M059J (cell line): ENCODE data around the gene OR51E1. TPM values are rescaled to one million over a fixed set of nuclear protein-coding genes. Genes with fewer than 3 reads are reported as not detected.

Experiments used
- DNase-seq: peaks from one replicate; pipeline ENCODE4 v3.0.0-alpha.2; 2012; ENCODE audit warnings: low read depth
- total RNA-seq: library from RNA; depleted of rRNA; stranded (reverse); fragments of >200 nt; shearing (Covaris generic); gene quantifications from 2 replicates; pipeline ENCODE4 v1.2.3, GENCODE V29; 2014

Gene OR51E1
- total RNA-seq, 1 experiment from 2014 or later, result not detected

DNA sequence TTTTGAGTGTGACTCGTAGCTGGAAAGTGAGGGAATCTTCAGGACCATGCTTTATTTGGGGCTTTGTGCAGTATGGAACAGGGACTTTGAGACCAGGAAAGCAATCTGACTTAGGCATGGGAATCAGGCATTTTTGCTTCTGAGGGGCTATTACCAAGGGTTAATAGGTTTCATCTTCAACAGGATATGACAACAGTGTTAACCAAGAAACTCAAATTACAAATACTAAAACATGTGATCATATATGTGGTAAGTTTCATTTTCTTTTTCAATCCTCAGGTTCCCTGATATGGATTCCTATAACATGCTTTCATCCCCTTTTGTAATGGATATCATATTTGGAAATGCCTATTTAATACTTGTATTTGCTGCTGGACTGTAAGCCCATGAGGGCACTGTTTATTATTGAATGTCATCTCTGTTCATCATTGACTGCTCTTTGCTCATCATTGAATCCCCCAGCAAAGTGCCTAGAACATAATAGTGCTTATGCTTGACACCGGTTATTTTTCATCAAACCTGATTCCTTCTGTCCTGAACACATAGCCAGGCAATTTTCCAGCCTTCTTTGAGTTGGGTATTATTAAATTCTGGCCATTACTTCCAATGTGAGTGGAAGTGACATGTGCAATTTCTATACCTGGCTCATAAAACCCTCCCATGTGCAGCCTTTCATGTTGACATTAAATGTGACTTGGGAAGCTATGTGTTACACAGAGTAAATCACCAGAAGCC is 11.0 kb downstream of the OR51E1 start:
- no peak for DNase-seq

DNA sequence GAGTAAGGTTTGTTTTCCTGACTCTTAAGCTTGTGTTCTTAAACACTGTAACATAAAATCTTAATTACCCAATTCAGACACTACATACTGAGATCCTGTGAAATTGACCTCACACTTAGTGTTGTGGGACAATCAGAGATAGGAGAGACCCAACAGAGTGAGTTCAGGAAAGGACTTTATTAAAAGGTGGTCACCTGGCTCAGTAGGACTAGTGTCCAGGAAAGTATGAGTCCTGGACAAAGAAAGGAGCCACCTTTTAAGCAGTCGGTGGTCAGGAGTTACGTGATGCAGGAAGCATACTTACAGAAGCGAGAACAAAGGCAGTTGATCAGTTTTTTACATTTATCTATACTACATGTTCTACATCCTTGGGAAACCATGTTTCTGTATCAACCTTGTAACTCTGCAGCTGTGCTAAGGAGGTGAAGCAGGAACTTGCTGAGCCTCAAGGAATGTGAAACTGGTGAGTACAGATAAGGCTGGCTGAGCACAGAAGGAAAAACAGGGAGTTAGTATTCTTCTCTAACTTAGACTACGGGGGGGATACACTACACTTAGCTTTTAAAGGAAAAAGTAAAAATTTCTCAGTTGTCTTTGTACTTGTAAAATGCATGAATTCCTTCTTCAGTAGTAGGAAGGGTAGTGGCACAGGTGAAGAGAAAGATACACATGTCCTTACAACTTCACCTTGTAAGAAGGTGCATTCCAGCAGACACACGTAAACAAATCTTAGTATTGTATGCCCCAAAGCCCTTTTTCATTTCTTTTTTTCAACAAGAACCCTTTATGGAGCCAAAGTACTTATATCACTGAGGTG is 15.1 kb downstream of the OR51E1 start:
- DNase-seq, result no peak

DNA sequence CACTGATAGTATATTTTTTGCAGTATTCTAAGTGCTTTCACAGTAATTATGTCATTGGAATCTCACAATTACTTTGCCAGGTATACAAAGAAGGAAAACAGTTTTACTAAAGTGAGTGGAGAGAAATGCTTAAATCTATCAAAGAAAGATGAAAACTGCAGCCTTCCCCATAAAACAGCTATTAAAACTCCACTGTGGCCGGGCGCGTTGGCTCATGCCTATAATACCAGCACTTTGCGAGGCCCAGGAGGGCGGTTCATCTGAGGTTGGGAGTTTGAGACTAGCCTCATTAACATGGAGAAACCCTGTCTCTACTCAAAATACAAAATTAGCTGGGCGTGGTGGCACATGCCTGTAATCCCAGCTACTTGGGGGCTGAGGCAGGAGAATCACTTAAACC is 19.1 kb downstream of the OR51E1 start:
- no peak for DNase-seq

DNA sequence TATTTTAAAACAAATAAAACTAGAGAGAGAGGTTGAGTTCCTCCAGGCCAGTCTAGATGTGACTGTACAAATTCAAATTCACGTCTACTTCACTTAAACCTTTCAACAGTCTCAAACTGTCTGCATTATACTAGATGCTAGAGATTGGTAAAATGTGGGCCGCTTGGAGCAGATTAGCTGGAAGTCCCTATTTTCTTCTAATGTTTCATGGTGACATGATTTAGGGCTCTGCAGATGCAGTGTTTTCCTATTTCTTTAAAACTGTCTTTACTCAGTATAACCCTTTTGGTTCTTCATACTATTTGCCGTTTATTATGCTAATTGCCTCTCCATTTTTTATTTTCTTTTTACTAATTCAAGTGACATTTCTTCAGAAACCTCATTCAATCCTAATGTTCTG is 20.4 kb downstream of the OR51E1 start:
- no peak for DNase-seq

DNA sequence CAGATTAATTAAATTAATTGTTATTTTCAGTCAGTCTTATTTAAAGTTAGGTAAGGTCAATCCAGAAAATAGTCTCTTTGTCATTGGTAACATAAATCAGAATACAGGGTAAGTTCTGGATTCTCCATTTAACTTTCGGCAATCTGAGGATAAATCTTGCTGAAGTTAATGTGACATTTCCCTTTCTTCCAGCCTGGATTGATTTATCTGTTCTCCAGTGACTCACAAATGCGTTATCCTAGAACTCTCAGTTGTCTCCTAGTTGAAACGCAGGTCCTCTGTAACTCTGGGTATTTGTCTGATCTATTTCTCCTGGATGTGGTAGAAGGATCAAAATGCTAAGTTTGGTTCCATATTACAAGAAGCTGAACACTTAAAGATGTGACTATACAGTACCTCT is 21.0 kb downstream of the OR51E1 start:
- DNase-seq, result no peak

DNA sequence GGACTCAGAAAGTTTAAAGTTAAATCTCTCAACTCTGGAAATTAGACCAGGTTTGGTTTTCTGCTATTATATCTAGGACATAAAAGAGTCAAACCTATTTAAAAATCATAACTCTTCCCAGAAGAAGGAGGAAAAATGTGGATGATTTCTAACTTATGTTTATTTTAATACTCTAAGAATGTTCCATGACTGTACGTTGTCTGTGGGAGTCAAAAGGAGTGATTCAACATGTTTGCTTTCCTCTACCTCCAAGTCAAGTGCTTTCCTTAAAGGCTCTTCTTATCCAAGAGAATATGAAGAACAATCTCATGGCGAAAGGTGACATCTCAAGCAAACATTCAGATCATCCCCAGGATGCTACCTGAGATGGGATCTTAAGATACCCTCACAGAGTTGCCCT is 21.6 kb downstream of the OR51E1 start:
- DNase-seq, result no peak

DNA sequence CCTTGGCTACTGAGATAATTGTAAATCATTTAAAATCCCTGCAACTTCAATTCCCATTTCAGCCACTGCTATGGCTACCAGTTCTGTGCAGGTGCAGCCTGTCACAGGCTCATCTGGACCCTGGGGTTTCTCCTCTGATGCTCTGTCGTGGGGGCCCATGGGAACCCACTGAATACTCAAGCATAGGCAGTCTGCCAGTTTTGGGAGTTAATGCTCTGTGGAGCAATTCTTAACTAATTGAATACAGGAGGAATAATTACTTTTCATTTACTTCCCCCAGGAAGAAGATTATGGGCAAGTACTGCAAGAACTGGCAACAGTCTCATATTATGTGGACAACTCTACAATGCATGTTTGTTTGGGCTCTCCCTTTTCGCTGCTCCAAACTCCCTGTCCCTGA is 28.0 kb downstream of the OR51E1 start:
- DNase-seq, result no peak

DNA sequence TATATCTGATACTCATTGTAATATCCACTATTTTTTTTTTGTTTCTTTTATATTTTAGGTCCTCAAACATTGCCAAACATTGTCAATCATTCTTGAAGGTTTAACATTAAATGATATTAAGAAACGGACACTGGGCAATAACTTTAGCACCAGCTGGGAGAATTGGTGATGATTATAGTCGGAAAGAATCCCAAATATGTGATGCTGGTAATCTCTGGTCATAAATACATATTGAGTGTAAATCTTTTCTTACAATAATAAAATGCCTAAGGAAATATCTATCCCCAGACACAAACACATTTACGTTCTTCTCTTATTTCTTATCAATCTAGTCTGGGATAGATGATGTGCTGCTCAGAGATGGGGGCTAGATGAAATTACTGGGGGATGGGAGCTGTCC is 28.7 kb downstream of the OR51E1 start:
- peak; percentile 13 for DNase-seq

DNA sequence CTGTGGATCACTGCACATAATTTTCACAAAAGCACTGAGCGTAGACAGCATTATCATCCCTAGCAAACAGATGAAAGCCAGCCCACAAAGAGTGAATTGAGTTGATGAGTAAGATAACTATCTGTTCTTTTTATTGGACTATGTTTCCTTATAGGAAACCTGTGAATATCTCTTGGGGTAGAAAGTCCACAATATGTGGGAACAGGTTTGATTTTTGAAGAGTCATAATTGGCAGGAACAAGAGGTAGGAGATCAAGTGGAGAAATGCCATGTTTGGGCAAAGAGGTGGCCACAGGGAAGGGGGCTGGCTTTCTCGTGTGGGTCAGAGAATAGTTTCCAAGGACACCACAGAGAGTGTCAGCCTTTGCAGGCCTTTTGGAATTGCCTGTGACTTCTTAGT is 30.0 kb downstream of the OR51E1 start:
- no peak for DNase-seq

DNA sequence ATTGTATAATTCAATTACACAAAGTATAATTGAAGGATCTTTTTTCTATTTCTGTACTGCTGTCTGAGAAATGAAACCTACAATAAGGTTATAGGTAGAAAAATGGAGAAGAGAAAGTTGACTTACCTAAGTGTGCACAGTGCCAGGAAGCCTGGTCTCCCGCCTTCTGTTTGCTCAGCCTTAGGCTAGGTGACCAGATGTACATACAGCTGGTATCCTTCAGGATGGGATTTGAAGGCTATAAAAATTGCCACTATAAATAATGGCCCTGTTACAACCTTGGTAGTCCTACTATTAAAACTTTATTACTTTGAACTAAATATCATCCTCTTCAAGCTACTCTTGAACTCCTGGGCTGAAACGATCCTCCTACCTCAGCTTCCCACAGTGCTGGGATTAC is 34.2 kb downstream of the OR51E1 start:
- DNase-seq, result no peak

DNA sequence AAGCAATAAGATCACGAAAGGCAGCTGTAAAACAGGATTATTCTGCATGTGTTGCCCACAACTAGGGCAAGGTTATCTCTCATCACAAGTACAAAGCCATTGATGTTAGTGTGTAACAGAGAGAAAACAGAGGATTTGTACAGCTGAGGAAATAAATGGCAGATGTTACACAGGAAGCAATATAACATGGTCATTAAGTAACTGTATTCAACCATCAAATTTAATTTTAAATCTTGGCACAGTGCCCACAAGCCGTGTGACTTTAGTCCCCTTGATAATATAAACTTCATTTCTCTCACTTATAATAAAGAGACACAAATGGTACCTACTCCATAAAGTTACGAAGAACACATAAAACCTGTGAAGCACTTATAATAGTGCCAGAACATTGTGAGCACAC is 36.6 kb downstream of the OR51E1 start:
- DNase-seq, result no peak

DNA sequence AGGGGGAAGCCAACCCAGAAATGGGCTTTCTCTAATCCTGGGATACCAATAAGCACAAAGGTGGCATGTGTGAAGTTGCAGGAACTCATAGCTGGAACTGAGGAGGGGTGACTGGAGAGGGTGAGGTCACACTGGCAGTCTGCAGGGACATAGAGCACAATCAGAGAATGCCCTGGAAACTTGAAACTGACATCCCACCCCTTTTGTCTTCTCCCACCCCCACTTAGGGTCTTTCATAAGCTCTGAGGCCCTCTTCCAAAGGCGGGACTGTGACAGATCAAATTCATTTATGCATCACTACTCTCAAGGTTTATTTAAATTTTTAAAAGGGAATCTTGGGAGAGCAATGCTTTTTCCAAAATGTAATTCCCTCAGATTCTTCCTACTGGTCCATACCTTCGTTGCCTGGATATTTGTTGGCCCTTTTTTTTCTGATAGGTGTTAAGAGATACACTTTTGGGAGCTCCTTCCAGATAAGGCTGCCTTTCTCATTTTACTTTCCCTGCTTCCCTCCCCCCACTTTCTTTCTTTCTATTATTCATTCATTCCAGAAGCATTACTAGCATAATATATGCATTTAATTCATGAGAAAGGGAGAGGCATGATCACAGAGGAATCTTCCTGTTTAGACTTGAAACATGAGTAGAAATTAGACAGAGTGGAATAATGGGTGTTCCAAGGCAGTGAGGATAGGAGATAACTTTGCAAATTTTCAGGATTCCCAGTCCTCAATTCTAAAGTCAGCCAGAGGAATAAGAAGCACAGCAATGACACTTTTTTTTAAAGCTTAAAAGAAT is 39.0 kb downstream of the OR51E1 start:
- DNase-seq, result no peak

DNA sequence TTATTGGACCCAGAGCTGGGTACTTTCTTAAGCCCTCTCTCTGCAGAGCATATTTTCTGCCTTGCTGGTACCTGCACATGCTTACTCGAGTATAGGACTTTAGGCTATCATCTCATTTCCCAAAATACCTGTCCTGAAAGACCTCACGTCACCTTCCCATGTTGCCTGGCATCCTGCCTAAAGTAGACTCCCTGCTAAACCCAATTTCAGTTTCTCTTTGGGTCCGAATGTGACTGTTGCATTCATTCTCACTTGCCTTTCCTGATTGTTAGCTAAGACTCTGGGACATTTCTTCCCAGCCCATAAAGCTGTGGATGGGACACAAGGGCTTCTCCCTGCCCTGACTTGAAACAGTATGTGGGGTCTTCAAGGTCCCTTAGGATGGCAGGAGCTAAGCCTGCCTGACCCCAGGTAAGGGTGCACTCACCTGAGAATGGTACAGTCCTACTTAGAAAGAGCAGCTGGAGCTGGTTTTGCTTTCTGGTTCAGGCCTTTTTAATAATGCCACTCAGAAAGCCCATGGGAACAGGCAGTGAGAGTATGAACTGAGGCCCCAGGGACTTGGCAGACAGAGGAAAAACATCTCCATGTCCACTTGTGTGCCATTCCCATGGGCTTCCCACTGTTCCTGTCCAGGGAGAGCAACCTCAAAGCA is 41.0 kb downstream of the OR51E1 start:
- DNase-seq, result no peak

DNA sequence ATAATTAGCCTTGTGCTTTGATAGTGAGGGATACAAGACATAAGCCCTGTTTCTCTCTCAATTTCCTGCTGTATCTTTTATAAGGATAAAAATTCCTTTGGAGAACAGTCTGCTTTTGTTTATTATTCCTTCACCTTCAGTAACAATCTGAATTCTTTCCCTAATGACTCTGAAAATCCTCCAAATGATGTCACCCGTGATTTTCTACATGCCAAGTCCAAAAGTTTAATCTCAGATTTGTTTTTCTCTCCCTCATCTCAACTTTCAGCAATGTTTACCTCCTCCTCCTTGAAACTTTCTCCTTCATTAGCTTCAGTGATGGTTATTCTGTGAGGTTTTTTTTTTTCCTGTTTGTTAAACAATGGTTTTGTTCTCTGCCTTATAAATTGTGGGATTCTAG is 51.7 kb downstream of the OR51E1 start:
- no peak for DNase-seq

DNA sequence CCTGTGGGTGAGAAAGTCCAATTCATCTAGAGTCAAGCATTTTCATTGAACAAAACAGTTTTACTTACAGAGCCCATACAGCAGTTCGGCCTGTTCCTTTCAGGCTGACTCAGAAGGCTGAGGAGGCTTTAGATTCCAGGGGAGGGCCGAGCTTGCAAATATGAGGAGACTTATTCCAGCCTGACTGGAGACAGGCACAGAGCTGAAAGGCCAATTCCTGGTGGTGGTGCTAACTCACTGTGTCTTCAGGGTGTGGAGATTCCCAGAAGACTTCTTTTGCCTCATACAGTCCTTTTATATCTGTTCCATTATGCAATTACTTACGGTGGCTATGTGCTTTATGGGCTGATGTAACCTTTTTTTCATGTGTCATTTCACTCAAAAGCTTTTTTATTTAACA is 53.8 kb downstream of the OR51E1 start, which contains the start of gene OR51E2:
Gene OR51E2, minus strand, starts transcription at position 269 of the 400 bp plus-strand sequence. CDS start 15,142 bp downstream, outside the sequence.
- DNase-seq, result no peak

DNA sequence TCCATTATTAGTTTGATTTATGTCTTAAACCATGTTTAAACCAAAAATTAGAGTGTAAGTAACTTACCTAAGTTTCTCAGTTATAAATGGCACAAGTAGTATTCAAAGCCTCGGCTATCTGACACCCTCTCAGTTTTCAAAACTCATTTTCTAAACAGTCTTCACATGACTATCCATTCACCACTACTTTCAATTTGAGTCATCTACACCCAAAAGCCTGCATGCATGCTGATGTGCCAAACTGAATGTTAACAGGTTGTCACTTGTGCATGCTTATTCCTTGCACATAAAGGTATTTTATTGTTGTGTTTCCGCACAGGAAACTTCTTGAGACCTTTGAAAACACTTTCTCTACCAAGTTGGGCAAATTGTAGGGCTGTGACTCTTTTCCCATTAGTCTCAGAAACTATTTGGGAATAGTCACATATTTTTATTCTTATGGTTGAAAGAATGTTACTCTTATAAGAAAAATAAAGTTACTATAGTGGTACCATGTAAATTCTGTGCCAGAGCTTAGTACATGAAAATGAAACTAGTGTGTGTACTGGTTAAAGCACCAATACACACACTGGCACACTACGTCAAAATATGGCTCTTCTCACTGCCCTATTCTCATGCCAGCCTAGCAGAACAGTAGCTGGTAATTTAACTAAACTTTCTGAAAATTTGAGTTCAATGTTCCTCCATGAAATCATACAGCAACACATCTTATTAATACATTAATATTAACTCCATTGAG is 56.1 kb downstream of the OR51E1 start:
- no peak for DNase-seq

DNA sequence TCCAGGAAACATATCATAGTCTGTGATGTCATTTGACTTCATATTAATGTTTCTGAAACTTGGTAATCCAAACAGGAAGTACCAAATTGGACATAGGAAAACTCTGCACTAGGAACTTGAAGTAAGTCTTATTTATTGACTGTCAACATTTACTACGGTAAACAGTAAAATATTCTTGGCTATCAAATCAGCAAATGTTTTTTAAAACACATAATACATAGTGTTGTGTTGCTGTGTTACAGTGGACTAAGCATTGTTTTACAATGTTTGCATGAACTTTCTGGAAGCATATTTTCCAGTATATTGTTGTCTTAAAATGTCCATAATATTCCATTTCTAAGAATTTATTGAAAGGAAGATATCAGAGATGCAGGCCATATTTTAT is 56.6 kb downstream of the OR51E1 start:
- no peak for DNase-seq

DNA sequence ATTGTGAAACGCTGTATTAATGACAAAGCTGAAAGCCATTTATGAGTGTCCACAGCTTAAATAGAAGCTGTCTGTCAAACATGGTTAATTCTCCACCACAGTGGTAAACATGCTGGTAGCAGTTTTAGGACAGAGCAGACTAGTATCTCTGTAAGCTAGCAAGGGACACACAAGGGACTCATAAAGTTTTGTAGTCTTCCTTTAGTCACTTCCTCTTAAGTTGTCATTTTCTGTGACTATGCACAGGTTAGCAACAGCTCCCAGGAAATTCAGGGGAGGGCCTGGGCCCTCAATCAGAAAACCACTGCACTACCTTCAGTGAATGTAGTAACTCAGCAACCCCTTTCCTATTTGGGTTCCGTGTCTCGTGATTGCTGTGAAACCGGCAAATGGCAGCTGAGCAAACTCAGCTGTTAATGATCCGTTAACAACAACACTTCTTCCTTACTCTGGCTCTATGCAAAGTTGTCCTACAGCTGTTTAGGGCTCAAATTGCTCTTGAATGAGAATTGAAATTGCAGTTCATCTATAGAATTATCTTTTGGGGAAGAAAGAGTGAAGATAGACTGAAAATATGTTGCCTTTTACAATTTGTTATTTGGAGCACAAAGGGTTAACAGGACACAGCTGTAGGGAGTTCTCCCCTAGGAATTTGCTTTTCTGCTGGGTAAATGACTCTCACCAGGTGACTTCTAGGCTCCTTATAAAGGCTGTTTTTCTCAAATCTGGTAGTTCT is 60.4 kb downstream of the OR51E1 start, which contains the start of gene MMP26:
Gene MMP26, plus strand, starts transcription at position 731 of the 736 bp plus-strand sequence.
- DNase-seq, result no peak

DNA sequence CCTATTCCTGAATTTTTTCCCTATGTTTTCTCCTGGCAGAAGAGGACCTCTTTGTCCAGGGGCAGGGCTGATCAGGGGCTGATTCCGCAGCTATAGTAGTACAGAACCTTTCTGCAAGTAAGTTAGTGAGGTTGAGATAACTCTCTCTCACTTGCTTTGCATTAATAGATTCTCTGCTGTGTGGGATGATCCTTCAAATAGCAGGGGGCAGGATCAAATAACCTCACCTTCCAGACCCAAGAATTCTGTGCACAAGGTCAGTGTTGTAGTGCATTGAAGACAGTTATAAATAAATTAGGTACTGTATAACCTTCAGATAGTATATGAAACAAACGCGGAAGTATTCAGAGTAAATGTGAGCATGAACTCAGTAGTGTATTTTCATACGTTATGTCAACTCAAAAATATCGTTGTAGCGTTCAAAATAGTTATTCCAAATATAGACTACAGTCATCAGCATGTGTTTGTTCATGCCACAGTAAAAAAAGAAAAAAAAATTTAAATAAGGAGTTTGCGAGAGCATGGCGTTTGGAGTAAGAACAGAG is 61.1 kb downstream of the OR51E1 start:
- no peak for DNase-seq
